Dedifferentiated amniotic fluid mesenchymal stem cell (primary cell): ENCODE measurements around the gene TADA3.
A peak's percentile ranks its signal among the peaks of the same experiment; 100 is the strongest.
"Not testable (repeated sequence)": the region's sequence is repeated elsewhere in the genome, so short reads cannot be mapped to it uniquely, and the experiment has no call there.

Experiments
- DNase-seq: peaks from one replicate; pipeline ENCODE4 v3.0.0-alpha.2; 2016; ENCODE audit errors: extremely low spot score

The TADA3 gene

GRCh38 chr3:9783954-9784353 is 8.3 kb downstream of the TADA3 start:
- DNase-seq, result no peak

- DNase-seq, result no peak
These were observed 9.5 kb downstream of the TADA3 start for GRCh38 chr3:9782770-9783169.

- no peak for DNase-seq
These were observed 10.2 kb downstream of the TADA3 start for GRCh38 chr3:9781978-9782603.

GRCh38 chr3:9781551-9781950 is 10.7 kb downstream of the TADA3 start:
- DNase-seq, result no peak

- DNase-seq, result no peak
These were observed 11.4 kb downstream of the TADA3 start for GRCh38 chr3:9780910-9781309.

GRCh38 chr3:9780458-9780812 is 11.8 kb downstream of the TADA3 start:
- DNase-seq, result no peak

GRCh38 chr3:9779721-9780457 is 12.4 kb downstream of the TADA3 start:
- no peak for DNase-seq

GRCh38 chr3:9779075-9779593 is 13.1 kb downstream of the TADA3 start:
- DNase-seq, result no peak

GRCh38 chr3:9778143-9779074 is 13.9 kb downstream of the TADA3 start:
- DNase-seq, result peak; percentile 59

GRCh38 chr3:9777694-9778021 is 14.6 kb downstream of the TADA3 start:
- no peak for DNase-seq

GRCh38 chr3:9776896-9777693 is 15.2 kb downstream of the TADA3 start:
- DNase-seq, result no peak

GRCh38 chr3:9771007-9771406 is 21.3 kb downstream of the TADA3 start:
- DNase-seq, result not testable (repeated sequence)

- DNase-seq, result no peak
These were observed 21.9 kb downstream of the TADA3 start for GRCh38 chr3:9770276-9770812.

- peak; percentile 74 for DNase-seq
These were observed 22.6 kb downstream of the TADA3 start, which contains the start of gene CAMK1 for GRCh38 chr3:9769426-9770275. Gene CAMK1, minus strand, starts transcription at chr3:9769947. Its CDS starts 2,198 bp downstream, at chr3:9767749.

GRCh38 chr3:9769012-9769411 is 23.3 kb downstream of the TADA3 start:
- DNase-seq, result no peak

GRCh38 chr3:9768141-9768775 is 24.0 kb downstream of the TADA3 start:
- no peak for DNase-seq

- DNase-seq, result no peak
These were observed 24.9 kb downstream of the TADA3 start for GRCh38 chr3:9767418-9767817.

GRCh38 chr3:9765865-9766264 is 26.4 kb downstream of the TADA3 start:
- no peak for DNase-seq

GRCh38 chr3:9762871-9763270 is 29.4 kb downstream of the TADA3 start:
- no peak for DNase-seq

- DNase-seq, result no peak
These were observed 30.4 kb downstream of the TADA3 start for GRCh38 chr3:9761919-9762318.
